ENCODE results near the gene MAPK7. TPM values are rescaled to one million over a fixed set of nuclear protein-coding genes. Genes with fewer than 3 reads are reported as not detected.
A peak's percentile ranks its signal among the peaks of the same experiment; 100 is the strongest.

Gene MAPK7
- total RNA-seq, 4 donors from 2014 or later = 29.5 to 62.4 (median 39.3) TPM

DNA sequence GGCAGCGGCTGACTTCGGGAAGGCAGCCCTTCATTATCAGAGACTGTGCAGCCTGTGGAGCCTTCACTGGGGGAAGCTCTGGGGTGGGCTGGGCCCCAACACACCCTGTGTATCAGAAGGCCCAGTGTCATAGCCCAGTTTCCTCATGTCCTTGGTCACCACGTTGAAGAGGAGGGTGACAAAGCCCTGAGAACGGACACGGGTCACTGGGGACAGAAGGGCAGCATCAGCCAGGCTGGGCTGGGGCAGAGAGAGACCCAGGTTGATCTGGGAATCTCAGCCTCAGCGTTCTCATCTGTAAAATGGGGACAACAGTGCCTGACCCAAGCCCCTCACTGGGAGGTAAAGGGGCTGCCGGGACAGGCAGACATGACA, 35.1 kb upstream of the MAPK7 start:
- 75 to 84% methylated on average over 6 to 7 of the region's 7 CpGs for WGBS, 2 donors
- no peaks in the 10 kb centered on the region for H3K27me3 ChIP-seq
- no peaks in the 10 kb centered on the region for H3K36me3 ChIP-seq
- H3K9me3 ChIP-seq = no peaks in the 10 kb centered on the region
- H3K4me3 ChIP-seq = no peak overlapping the region
- H3K27ac ChIP-seq = peak overlapping the region in 2 of 4 donors; percentile 83
- DNase-seq (ENCODE audit: low spot score in 2 of 2) = no peak
- H3K4me1 ChIP-seq = peaks cover 0 to 63% (median 25%) of the 10 kb centered on the region in 4 donors
- TF ChIP-seq POLR2A (IDR thresholded peaks at IDR 0.05) = no peak
- TF ChIP-seq, protein P1, sequence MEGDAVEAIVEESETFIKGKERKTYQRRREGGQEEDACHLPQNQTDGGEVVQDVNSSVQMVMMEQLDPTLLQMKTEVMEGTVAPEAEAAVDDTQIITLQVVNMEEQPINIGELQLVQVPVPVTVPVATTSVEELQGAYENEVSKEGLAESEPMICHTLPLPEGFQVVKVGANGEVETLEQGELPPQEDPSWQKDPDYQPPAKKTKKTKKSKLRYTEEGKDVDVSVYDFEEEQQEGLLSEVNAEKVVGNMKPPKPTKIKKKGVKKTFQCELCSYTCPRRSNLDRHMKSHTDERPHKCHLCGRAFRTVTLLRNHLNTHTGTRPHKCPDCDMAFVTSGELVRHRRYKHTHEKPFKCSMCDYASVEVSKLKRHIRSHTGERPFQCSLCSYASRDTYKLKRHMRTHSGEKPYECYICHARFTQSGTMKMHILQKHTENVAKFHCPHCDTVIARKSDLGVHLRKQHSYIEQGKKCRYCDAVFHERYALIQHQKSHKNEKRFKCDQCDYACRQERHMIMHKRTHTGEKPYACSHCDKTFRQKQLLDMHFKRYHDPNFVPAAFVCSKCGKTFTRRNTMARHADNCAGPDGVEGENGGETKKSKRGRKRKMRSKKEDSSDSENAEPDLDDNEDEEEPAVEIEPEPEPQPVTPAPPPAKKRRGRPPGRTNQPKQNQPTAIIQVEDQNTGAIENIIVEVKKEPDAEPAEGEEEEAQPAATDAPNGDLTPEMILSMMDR (IDR thresholded peaks at IDR 0.05) = no peak
- TF ChIP-seq EP300 (IDR thresholded peaks at IDR 0.05) = no peak

DNA sequence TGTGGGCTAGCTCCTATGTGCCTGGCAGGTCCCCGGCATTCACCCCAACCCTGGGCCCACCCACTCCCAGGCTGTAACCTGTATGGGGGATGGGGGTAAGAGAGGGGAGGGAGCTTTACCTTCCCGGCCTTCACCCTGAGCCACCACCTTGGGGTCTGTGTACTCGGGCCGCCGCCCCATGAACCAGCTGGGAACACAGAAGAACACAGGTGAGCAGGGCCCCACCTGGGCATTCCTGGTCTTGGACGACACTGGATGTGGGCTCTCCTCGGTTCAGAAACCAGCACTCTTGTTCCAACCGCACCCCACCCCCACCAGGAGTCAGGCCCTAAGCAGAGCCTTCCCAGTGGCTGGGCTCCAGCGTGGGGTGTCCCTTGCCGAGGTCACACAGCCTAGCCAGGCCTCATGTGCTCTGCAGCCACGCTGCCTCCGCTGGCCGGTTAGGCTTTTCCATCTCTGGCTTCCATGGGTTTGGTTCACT, 34.6 kb upstream of the MAPK7 start:
- no peak for DNase-seq (ENCODE audit: low spot score in 2 of 2)
- Histone ChIP-seq H3K27me3 (no peaks in the 10 kb centered on the region), H3K4me1 (peaks cover 0 to 59% (median 25%) of the 10 kb centered on the region in 4 donors), H3K9me3 (no peaks in the 10 kb centered on the region), H3K4me3 (no peak overlapping the region), H3K36me3 (peaks cover 0 to under 1% (median 0%) of the 10 kb centered on the region in 3 donors), H3K27ac (peak overlapping the region in 2 of 4 donors; percentile 36 to 83)
- TF ChIP-seq POLR2A (IDR thresholded peaks at IDR 0.05) (no peak), EP300 (IDR thresholded peaks at IDR 0.05) (no peak)
- TF ChIP-seq, protein P1 (IDR thresholded peaks at IDR 0.05) = no peak
- WGBS, 2 donors = 82 to 85% methylated on average over 10 to 12 of the region's 13 CpGs

DNA sequence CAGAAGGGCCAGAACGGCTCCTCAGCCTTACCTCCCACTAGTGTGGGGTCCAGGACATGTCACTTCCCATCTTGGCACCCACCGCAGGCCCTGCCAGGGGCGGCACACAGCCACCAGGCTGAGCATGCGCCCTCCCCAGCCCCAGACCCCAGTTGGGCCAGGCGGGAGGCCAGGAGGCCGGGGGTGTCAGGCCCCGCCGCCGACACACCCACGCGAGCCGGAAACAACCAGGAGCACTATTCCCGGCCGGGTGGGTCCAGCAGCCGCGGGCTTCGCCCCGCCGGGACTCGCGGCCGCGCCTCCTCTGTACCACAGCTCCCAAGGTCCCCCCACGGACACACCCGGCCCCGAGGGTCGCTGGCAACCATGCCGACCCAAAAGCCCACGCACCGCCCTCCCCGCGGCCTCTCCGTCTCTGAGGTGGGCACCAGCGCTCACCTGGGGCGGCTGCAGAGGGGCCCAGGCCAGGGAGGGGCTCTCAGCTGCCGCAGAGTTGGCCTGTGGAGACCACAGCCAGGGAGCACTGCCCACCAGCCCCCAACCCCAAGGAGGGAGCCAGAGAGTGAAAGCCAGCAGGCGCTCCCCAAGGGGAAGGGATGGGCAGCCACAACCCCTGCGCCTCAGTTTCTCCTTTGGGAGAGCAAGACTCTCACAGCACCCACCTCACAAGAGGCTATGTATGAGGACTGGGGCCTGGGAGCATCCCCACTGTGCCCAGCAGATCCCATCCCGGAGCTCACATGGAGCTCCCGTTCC, 33.8 kb upstream of the MAPK7 start:
- Histone ChIP-seq H3K4me1 (peaks cover 0 to 59% (median 25%) of the 10 kb centered on the region in 4 donors), H3K4me3 (no peak overlapping the region), H3K9me3 (no peaks in the 10 kb centered on the region), H3K27ac (peak overlapping the region in 3 of 4 donors; percentile 36 to 83 (median 42)), H3K36me3 (peaks cover 0 to 3% (median 0%) of the 10 kb centered on the region in 3 donors), H3K27me3 (no peaks in the 10 kb centered on the region)
- DNase-seq (ENCODE audit: low spot score in 2 of 2) = no peak
- WGBS, 2 donors = 59 to 70% methylated on average over 24 to 39 of the region's 40 CpGs
- TF ChIP-seq EP300 (IDR thresholded peaks at IDR 0.05) = no peak
- TF ChIP-seq, protein P1 (IDR thresholded peaks at IDR 0.05) = no peak
- TF ChIP-seq POLR2A (IDR thresholded peaks at IDR 0.05) = no peak

DNA sequence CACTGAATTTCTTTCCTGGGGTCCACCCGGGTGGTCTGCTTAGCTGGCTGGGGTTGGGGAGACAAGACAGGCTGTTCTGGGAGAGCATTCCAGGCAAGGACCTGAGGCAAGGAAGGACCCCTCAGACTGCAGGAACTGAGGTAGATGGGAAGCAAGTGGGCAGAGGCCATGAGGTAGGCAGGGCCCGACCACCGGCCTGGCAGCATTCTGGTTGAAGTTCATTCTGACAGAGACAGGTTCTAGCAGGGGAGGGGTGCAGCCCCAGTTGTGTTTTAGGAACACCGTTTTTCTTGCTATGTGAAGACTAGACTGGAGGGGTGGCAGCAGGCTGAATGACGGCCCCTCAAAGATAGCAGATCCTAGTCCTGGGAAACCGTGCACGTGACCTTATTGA, 33.2 kb upstream of the MAPK7 start:
- Histone ChIP-seq H3K4me3 (no peak overlapping the region), H3K27ac (peak overlapping the region in 2 of 4 donors; percentile 36 to 83), H3K36me3 (peaks cover 0 to 3% (median 0%) of the 10 kb centered on the region in 3 donors), H3K9me3 (no peaks in the 10 kb centered on the region), H3K27me3 (no peaks in the 10 kb centered on the region), H3K4me1 (peaks cover 0 to 59% (median 25%) of the 10 kb centered on the region in 4 donors)
- DNase-seq (ENCODE audit: low spot score in 2 of 2) = no peak
- WGBS, 2 donors = 88 to 91% methylated on average over 7 of the region's 7 CpGs
- TF ChIP-seq EP300 (IDR thresholded peaks at IDR 0.05) = no peak
- TF ChIP-seq, protein P1 (IDR thresholded peaks at IDR 0.05) = no peak
- TF ChIP-seq POLR2A (IDR thresholded peaks at IDR 0.05) = no peak
